Loucy (cell line): ENCODE measurements around the gene SAMD1.
"Not testable (repeated sequence)": the region's sequence is repeated elsewhere in the genome, so short reads cannot be mapped to it uniquely, and the experiment has no call there.

Experiments
- H2AFZ ChIP-seq: fragments of 200-600 bp; sonication (generic); 2 replicates; pipeline ENCODE4 v1.6.0; 2016; ENCODE audit warnings: antibody characterized with exemption, mild to moderate bottlenecking, low read length, moderate library complexity
- H3F3A ChIP-seq: fragments of 200-600 bp; 2 replicates; pipeline ENCODE4 v1.6.0; 2016; ENCODE audit warnings: antibody characterized with exemption, low read depth, mild to moderate bottlenecking
- H3K27me3 ChIP-seq: fragments of 200-600 bp; sonication (generic); 2 replicates; pipeline ENCODE4 v1.6.1; 2014; ENCODE audit warnings: low read length, mild to moderate bottlenecking; ENCODE audit not compliant: insufficient read depth, poor library complexity, severe bottlenecking
- H3K36me3 ChIP-seq: fragments of 200-600 bp; sonication (generic); 2 replicates; pipeline ENCODE4 v1.6.1; 2016; ENCODE audit warnings: low read length; ENCODE audit not compliant: insufficient read depth
- H3K4me1 ChIP-seq: fragments of 200-600 bp; sonication (generic); 2 replicates; pipeline ENCODE4 v1.5.1; 2014; ENCODE audit warnings: low read length, mild to moderate bottlenecking; ENCODE audit not compliant: insufficient read depth, poor library complexity, severe bottlenecking
- H3K4me2 ChIP-seq: fragments of 200-600 bp; sonication (generic); 2 replicates; pipeline ENCODE4 v1.6.0; 2014; ENCODE audit warnings: antibody characterized with exemption, low read length, low read depth, mild to moderate bottlenecking; ENCODE audit not compliant: poor library complexity, severe bottlenecking
- H3K4me3 ChIP-seq: fragments of 200-600 bp; sonication (generic); 2 replicates; pipeline ENCODE4 v1.5.1; 2014; ENCODE audit warnings: low read length, mild to moderate bottlenecking, mixed read lengths; ENCODE audit not compliant: poor library complexity, severe bottlenecking
- H3K79me2 ChIP-seq: fragments of 200-600 bp; sonication (generic); 2 replicates; pipeline ENCODE4 v1.6.1; 2014; ENCODE audit warnings: low read length; ENCODE audit not compliant: insufficient read depth
- H3K9ac ChIP-seq: fragments of 200-600 bp; sonication (generic); 2 replicates; pipeline ENCODE4 v1.6.0; 2014; ENCODE audit warnings: mild to moderate bottlenecking, low read depth, low read length, moderate library complexity; ENCODE audit not compliant: poor library complexity, severe bottlenecking
- H3K9me2 ChIP-seq: fragments of 200-600 bp; sonication (generic); replicated peaks from 2 replicates; pipeline ENCODE4 v1.6.1; 2016; ENCODE audit warnings: low read depth, low read length, mixed read lengths
- H3K9me3 ChIP-seq: fragments of 200-600 bp; sonication (generic); 2 replicates; pipeline ENCODE4 v1.6.1; 2014; ENCODE audit warnings: mild to moderate bottlenecking, antibody characterized with exemption, low read length, low read depth; ENCODE audit not compliant: insufficient read depth
- H4K20me1 ChIP-seq: fragments of 200-600 bp; sonication (generic); 2 replicates; pipeline ENCODE4 v1.6.0; 2014; ENCODE audit warnings: antibody characterized with exemption, low read length, mild to moderate bottlenecking; ENCODE audit not compliant: insufficient read depth, poor library complexity, severe bottlenecking
- EZH2phosphoT487 ChIP-seq: fragments of 200-600 bp; IDR thresholded peaks from 2 replicates; pipeline ENCODE4 v1.6.1; 2018; ENCODE audit warnings: antibody characterized with exemption, mild to moderate bottlenecking, moderate library complexity, borderline replicate concordance
- TF ChIP-seq, protein P1 (sequence below): fragments of 200-600 bp; sonication (generic); conservative IDR thresholded peaks from 2 replicates; pipeline ENCODE4 v1.5.1; 2014; ENCODE audit warnings: mild to moderate bottlenecking, antibody characterized with exemption, low read length

SAMD1 gene

DNA sequence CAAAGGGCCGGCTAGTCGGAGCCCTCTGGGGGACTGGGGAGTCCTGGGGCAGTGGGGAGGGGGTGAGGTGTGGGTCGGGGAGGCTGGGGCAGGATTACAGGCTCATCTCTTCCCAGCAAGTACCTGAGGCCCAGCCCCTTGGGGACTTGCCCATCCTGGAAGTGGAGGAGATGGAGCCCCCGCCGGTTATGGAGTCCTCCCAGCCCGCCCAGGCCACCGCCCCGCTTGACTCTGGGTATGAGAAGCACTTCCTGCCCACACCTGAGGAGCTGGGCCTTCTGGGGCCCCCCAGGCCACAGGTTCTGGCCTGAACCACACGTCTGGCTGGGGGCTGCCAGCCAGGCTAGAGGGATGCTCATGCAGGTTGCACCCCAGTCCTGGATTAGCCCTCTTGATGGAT is 38.6 kb downstream of the SAMD1 start:
- peaks cover 6% of the 10 kb centered on the region; the same call in 1 of the 2 replicates for H3K36me3 ChIP-seq
- no peak overlapping the region for H2AFZ ChIP-seq
- no peaks in the 10 kb centered on the region for H3F3A ChIP-seq
- no peak overlapping the region for H3K4me2 ChIP-seq
- TF ChIP-seq, protein P1, sequence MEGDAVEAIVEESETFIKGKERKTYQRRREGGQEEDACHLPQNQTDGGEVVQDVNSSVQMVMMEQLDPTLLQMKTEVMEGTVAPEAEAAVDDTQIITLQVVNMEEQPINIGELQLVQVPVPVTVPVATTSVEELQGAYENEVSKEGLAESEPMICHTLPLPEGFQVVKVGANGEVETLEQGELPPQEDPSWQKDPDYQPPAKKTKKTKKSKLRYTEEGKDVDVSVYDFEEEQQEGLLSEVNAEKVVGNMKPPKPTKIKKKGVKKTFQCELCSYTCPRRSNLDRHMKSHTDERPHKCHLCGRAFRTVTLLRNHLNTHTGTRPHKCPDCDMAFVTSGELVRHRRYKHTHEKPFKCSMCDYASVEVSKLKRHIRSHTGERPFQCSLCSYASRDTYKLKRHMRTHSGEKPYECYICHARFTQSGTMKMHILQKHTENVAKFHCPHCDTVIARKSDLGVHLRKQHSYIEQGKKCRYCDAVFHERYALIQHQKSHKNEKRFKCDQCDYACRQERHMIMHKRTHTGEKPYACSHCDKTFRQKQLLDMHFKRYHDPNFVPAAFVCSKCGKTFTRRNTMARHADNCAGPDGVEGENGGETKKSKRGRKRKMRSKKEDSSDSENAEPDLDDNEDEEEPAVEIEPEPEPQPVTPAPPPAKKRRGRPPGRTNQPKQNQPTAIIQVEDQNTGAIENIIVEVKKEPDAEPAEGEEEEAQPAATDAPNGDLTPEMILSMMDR, result no peak
- no peak for TF ChIP-seq EZH2phosphoT487
- no peaks in the 10 kb centered on the region for H3K9me3 ChIP-seq
- H4K20me1 ChIP-seq, result no peaks in the 10 kb centered on the region
- no peaks in the 10 kb centered on the region for H3K79me2 ChIP-seq
- no peaks in the 10 kb centered on the region for H3K4me1 ChIP-seq
- H3K4me3 ChIP-seq, result no peak overlapping the region
- H3K9me2 ChIP-seq, result no peaks in the 10 kb centered on the region
- no peaks in the 10 kb centered on the region for H3K27me3 ChIP-seq
- no peak overlapping the region for H3K9ac ChIP-seq

DNA sequence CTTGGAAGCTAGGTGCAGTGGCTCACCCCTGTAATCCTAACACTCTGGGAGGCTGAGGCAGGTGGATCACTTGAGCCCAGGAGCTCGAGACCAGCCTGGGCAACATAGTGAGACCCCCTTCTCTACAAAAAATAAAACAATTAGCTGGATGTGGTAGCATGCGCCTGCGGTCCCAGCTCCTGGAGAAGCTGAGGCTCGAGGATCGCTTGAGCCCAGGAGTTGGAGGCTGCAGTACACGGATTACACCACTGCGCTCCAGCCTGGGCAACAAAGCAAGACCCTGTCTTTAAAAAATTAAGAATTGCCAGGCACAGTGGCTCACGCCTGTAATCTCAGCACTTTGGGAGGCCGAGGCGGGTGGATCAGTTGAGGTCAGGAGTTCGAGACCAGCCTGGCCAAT is 39.6 kb downstream of the SAMD1 start:
- not testable (repeated sequence) for H3K9me2 ChIP-seq, H2AFZ ChIP-seq, H3K4me2 ChIP-seq, H3K9ac ChIP-seq, H3K4me1 ChIP-seq, H3K27me3 ChIP-seq, H3K4me3 ChIP-seq, H3F3A ChIP-seq, H3K36me3 ChIP-seq, H3K9me3 ChIP-seq, H4K20me1 ChIP-seq, H3K79me2 ChIP-seq

DNA sequence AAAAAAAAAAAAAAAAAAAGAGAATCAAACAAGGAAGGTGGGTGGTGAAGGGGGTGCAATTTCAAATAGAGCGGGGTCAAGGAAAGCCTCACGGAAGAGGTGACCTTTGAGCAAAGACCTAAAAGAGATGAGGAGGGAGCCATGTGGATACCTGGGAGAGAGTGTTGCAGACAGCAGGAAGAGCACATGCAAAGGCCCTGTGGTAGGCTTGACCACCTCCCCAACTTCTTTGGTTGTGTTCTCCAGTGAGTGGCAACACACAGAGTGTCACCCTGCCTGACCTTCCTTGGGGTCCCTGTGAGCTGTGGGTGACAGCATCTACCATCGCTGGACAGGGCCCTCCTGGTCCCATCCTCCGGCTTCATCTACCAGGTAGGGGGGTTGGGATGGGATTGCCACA is 40.0 kb downstream of the SAMD1 start:
- Histone ChIP-seq H2AFZ (no peak overlapping the region), H3K4me1 (no peaks in the 10 kb centered on the region), H3K9me2 (no peaks in the 10 kb centered on the region), H3K79me2 (no peaks in the 10 kb centered on the region), H3K9ac (no peak overlapping the region), H3K36me3 (peaks cover 6% of the 10 kb centered on the region; the same call in 1 of the 2 replicates), H3K9me3 (no peaks in the 10 kb centered on the region), H3K4me2 (no peak overlapping the region), H4K20me1 (no peaks in the 10 kb centered on the region), H3K27me3 (no peaks in the 10 kb centered on the region), H3F3A (no peaks in the 10 kb centered on the region), H3K4me3 (no peak overlapping the region)
- TF ChIP-seq, protein P1, result no peak

DNA sequence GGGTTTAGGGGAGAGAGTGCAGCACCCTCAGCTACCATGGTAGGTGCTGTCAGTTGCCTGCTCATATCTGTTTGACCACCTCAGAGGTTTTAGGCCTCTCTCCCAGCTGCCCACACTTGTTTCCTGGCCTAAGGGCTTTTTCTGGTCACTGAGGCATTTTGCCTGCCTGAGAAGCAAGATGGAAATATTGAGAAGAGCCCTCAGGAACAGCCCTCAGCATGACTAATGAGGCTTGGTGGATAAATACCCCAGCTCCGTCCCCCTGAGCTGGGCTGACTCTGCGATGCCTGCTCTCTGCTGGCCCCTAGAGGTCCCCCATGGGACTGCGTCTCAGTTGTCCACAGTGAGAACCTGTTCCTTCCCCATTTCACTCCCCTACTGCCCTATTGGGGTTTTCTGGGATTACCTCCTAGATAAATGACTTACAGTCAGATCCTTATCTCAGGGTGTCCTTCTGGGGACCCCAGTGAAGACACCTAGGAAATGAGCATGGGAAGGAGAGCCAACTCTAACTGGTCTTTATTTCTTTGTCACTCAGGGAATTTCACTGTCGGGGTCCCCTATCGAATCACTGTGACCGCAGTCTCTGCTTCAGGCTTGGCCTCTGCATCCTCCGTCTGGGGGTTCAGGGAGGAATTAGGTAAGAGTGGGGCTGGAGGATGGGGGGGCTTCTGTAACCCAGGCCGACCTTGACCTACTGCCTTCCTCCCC is 42.0 kb downstream of the SAMD1 start:
- Histone ChIP-seq H3K4me3 (no peak overlapping the region), H2AFZ (no peak overlapping the region), H3K9me2 (no peaks in the 10 kb centered on the region), H3K9me3 (no peaks in the 10 kb centered on the region), H3K36me3 (peaks cover 6% of the 10 kb centered on the region; the same call in 1 of the 2 replicates), H3K27me3 (no peaks in the 10 kb centered on the region), H4K20me1 (no peaks in the 10 kb centered on the region), H3K4me2 (no peak overlapping the region), H3F3A (no peaks in the 10 kb centered on the region), H3K79me2 (no peaks in the 10 kb centered on the region), H3K9ac (no peak overlapping the region), H3K4me1 (no peaks in the 10 kb centered on the region)
- TF ChIP-seq, protein P1, result peak; percentile 96
- TF ChIP-seq EZH2phosphoT487, result no peak

DNA sequence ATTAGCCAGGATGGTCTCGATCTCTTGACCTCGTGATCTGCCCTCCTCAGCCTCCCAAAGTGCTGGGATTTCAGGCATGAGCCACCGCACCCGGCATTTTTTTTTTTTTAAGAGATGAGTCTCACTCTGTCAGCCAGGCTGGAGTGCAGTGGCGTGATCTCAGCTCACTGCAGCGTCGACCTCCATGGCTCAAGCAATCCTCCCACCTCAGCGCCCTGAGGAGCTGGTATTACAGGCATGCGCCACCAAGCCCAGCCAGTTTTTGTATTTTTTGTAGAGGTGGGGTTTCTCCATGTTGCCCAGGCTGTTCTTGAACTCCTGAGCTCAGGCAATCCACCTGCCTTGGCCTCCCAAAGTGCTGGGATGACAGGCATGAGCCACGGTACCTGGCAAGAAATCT is 42.7 kb downstream of the SAMD1 start:
- not testable (repeated sequence) for H3K4me2 ChIP-seq, H3K4me1 ChIP-seq, H3K27me3 ChIP-seq, H3K9me3 ChIP-seq, H3F3A ChIP-seq, H3K79me2 ChIP-seq, H4K20me1 ChIP-seq, H3K36me3 ChIP-seq, H2AFZ ChIP-seq, H3K9ac ChIP-seq, H3K9me2 ChIP-seq, H3K4me3 ChIP-seq
